Cortex of kidney (tissue), 1 donor: ENCODE measurements around the gene NDUFAF7.
"Not testable (repeated sequence)": the region's sequence is repeated elsewhere in the genome, so short reads cannot be mapped to it uniquely, and the experiment has no call there.

ENCODE experiments used
- DNase-seq: peaks from one replicate; lab custom pipeline; 2025; lab: John Stamatoyannopoulos, UW

The NDUFAF7 gene

GRCh38 chr2:37215250-37215649, 16.2 kb upstream of the NDUFAF7 start:
- DNase-seq = no peak

GRCh38 chr2:37219046-37219445, 12.4 kb upstream of the NDUFAF7 start:
- DNase-seq = no peak

- DNase-seq = no peak
Measured at GRCh38 chr2:37223131-37223530, 8.3 kb upstream of the NDUFAF7 start.

- DNase-seq = no peak
Measured at GRCh38 chr2:37224063-37224462, 7.4 kb upstream of the NDUFAF7 start.

GRCh38 chr2:37225129-37225528, 6.3 kb upstream of the NDUFAF7 start:
- DNase-seq = not testable (repeated sequence)

- no peak for DNase-seq
Measured at GRCh38 chr2:37226863-37227262, 4.6 kb upstream of the NDUFAF7 start.

- DNase-seq = no peak
Measured at GRCh38 chr2:37228788-37229187, 2.7 kb upstream of the NDUFAF7 start.

- DNase-seq = no peak
Measured at GRCh38 chr2:37230581-37230980, 877 bp upstream of the NDUFAF7 start.

- DNase-seq = no peak
Measured at GRCh38 chr2:37232131-37232933, 874 bp downstream of the NDUFAF7 start.

- no peak for DNase-seq
Measured at GRCh38 chr2:37243435-37243834, 12.0 kb downstream of the NDUFAF7 start.

- DNase-seq = no peak
Measured at GRCh38 chr2:37244017-37244416, 12.6 kb downstream of the NDUFAF7 start.

- no peak for DNase-seq
Measured at GRCh38 chr2:37244755-37245154, 13.3 kb downstream of the NDUFAF7 start.

- DNase-seq = no peak
Measured at GRCh38 chr2:37246205-37246604, 14.7 kb downstream of the NDUFAF7 start.

GRCh38 chr2:37250869-37251740, 19.6 kb downstream of the NDUFAF7 start:
- no peak for DNase-seq

GRCh38 chr2:37262522-37262921, 31.1 kb downstream of the NDUFAF7 start:
- DNase-seq = no peak

GRCh38 chr2:37263839-37264238, 32.4 kb downstream of the NDUFAF7 start:
- no peak for DNase-seq

GRCh38 chr2:37267685-37268084, 36.2 kb downstream of the NDUFAF7 start:
- DNase-seq = no peak

- no peak for DNase-seq
Measured at GRCh38 chr2:37268111-37268510, 36.7 kb downstream of the NDUFAF7 start.

- no peak for DNase-seq
Measured at GRCh38 chr2:37271376-37272067, 40.1 kb downstream of the NDUFAF7 start.

- DNase-seq = no peak
Measured at GRCh38 chr2:37274359-37274965, 43.0 kb downstream of the NDUFAF7 start.

- DNase-seq = no peak
Measured at GRCh38 chr2:37276291-37276690, 44.8 kb downstream of the NDUFAF7 start.

GRCh38 chr2:37281916-37282315, 50.5 kb downstream of the NDUFAF7 start:
- no peak for DNase-seq
